Measurements from ENCODE around the gene PRPS2.

DNA sequence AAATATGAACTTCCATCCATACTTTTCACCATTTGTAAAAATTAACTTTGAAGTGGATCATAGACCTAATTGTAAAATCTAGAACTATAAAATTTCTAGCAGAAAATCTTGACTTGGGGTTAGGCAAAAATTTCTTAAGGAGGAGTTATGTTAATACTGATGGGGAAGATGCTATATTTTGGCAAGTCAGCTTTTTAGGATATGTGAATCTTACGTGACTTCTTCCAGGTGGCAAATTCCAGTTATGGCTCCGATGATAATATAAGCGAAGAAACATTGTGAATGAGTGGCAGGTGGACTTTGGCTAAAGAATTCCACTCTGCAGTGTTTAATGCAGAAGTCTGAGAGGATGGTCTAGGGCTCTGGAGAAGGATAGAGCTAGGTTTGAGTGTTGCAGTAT is 1.5 kb downstream of the PRPS2 start:
- TF ChIP-seq TGIF2 (CRISPR knock-in tag; IDR thresholded peaks at IDR 0.05) = no peak
- TF ChIP-seq POLR2A (IDR thresholded peaks at IDR 0.05; ENCODE audit: insufficient read depth in 1 of 2, low read depth in 2 of 2, low read length in 2 of 2) = no peak
- TF ChIP-seq ZNF274 (CRISPR knock-in tag; IDR thresholded peaks at IDR 0.05) = no peak

All from HepG2 (cell line).